AG08395 (cell line): ENCODE measurements around the gene HLA-DQB2.
"Not testable (repeated sequence)": the region's sequence is repeated elsewhere in the genome, so short reads cannot be mapped to it uniquely, and the experiment has no call there.

Experiments used
- DNase-seq: peaks from one replicate; pipeline ENCODE4 v3.0.0; 2012; ENCODE audit warnings: mixed read lengths, low spot score

HLA-DQB2 gene

DNA sequence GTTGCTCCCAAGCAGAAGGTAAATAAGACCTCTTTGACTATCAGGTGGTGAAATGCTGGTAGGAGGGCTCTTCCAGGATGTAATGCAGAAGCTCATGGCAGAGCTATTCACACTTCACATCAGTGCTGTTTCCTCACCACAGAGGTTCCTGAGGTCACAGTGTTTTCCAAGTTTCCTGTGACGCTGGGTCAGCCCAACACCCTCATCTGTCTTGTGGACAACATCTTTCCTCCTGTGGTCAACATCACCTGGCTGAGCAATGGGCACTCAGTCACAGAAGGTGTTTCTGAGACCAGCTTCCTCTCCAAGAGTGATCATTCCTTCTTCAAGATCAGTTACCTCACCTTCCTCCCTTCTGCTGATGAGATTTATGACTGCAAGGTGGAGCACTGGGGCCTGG, 17.7 kb downstream of the HLA-DQB2 start:
- not testable (repeated sequence) for DNase-seq

GRCh38 chr6:32744776-32745175, 18.6 kb downstream of the HLA-DQB2 start:
- no peak for DNase-seq

DNA sequence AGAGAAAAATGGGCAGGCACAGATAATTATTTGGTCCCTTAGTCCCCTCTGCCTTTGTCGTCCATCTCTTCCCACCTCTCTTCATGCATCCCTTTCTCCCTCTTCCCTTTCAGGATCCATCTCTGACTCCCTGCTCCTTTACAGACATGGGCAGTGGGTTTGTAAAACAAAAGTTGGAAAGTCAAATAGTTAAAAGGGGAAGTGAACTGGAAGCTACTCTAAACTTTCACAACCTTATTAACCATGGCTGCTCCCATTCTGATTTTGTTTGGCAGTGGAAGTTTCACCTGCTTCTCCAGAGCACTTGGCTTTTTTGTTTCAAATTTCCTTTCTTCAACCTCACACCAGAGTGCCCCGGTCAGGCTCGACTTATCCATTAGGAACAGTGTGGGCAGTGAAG, 21.0 kb downstream of the HLA-DQB2 start:
- no peak for DNase-seq

DNA sequence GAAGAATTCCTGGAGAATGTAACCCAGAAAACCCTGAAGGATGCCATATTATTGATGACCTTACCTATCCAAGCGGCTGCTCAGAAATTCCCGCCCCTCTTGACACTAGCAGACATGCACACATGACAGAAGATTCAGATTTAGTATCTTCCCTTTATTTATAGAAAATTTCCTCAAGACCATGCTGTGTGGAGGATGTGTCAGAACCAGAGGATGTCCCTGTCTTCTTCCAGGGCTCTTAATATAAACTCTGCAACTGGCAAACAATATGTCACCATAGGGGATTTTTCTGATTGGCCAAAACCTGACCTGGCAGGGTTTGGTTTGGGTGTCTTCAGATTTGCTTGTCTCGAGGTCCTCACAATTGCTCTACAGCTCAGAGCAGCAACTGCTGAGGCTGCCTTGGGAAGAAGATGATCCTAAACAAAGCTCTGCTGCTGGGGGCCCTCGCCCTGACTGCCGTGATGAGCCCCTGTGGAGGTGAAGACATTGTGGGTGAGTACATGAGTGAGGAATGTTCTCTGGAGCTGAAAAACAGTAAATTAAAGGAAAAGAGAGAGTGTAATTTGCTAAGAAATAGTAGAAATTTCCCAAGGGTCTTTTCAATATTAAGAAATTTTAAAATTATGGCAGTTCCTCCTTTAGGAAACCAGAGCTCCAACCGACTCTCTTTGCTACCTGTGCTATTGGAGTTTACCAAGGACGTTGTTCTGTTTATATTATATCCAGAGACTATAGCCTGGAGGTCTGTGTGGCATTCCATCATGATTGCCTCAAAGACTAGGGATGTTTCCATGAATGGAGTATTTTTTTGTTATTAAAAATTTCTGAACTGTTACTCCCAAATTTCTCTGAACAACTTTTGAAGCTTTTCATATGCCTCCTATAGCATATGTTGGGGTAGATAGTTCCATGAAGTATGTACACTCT, 22.0 kb downstream of the HLA-DQB2 start, which contains the start of gene HLA-DQA2:
TSS of gene HLA-DQA2 (plus strand) at position 361 of the 930 bp plus-strand sequence. CDS start at position 414, 53 bp downstream.
- DNase-seq: no peak

DNA sequence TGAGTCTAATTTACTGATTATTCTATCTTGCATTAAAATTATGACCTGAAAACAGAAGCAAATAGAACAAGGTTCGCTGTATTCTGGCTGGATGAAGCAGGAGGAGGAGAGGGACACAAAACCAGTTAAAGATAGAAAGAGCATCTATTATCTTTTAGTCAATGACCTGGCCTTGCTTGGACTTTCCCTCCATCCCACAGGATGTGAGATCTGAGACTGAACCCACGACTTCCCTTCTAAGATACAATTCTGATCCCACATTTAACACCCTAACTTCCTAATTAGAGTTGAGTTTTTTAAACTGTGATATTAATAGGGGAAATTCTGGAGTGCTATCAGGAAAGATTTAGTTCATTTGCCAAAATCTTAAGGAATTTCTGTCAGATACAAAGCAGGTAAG, 25.2 kb downstream of the HLA-DQB2 start:
- DNase-seq: no peak

GRCh38 chr6:32718879-32719278, 44.5 kb downstream of the HLA-DQB2 start:
- DNase-seq: no peak

GRCh38 chr6:32716396-32716795, 46.9 kb downstream of the HLA-DQB2 start:
- no peak for DNase-seq

GRCh38 chr6:32713241-32713640, 50.1 kb downstream of the HLA-DQB2 start:
- DNase-seq: no peak

DNA sequence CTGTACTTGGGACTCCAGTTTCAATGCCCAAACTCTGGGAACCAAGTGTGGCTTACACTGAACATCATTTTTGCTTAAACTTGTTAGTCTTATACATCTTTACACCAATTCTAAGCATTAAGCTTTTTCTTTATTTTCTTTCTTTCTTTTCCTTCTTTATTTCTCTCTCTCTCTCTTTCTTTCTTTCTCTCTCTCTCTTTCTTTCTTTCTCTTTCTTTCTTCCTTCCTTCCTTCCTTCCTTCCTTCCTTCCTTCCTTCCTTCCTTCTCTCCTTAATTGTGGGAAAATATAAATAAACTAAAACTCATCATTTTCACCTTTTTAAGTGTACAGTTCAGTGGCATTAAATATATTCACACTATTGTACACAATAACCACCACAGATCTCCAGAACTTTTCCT, 53.7 kb downstream of the HLA-DQB2 start:
- no peak for DNase-seq
